Measurements from ENCODE around the gene MALRD1.

MALRD1 gene

DNA sequence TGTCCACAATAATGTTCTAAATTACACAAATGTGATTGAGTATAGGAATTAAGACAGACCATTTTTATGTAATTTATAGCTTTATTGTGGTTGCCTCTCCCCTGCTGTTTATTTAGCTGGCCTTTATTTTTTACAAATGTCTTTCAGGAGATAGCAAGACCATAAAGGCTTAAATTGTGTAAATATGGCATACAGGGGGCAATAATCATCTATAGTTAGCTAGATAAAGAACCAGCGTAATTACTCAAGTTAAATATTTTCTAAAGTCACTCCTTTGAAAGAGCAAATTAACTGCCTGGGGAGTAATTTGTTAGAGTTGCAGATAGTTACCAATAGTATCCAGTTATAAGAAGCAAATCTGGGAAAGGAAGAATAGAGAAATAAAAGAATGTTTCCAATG, at the start of gene MALRD1:
Gene MALRD1 (plus strand): TSS at position 313 of the 400 bp plus-strand sequence. CDS start 138 bp downstream, outside the sequence.
- FAIRE-seq, result no peak

DNA sequence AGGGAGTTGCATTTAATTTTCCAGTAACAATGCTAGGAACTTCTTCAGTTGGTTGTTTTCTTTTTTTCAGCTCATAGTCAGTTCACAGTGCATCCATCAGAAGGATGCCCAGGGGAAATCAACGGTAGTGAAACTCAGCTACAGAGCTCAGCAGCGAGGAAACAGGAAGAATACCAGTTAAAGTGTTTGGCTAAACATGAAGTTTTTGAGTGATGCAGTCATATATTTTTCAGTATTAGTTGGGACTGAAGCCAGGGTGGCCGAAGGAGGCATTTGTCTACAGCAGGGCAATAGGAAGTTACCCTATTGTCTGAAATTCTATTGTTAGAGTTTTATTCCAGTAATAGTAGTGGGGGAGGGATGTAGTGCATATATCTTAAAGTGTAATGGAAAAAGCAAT, 45.3 kb upstream of the MALRD1 start:
- no peak for FAIRE-seq

DNA sequence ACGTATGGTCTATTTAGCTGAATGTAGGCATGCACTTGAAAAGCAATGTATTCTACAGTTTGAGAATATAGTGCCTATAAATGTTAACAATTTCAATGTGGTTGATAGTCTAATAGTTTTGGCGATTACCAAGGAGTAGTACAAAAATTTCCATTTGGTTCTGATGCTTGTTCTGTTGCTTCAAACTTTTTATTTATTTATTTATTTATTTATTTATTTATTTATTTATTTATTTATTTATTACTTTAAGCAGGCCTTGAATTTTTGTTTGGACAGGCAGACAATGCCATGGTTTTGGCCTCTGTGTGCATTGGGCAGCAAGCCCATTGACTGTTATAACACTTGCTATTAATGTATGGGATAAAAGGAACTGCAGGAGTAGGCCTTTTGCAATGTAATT, 36.5 kb upstream of the MALRD1 start:
- no peak for FAIRE-seq

DNA sequence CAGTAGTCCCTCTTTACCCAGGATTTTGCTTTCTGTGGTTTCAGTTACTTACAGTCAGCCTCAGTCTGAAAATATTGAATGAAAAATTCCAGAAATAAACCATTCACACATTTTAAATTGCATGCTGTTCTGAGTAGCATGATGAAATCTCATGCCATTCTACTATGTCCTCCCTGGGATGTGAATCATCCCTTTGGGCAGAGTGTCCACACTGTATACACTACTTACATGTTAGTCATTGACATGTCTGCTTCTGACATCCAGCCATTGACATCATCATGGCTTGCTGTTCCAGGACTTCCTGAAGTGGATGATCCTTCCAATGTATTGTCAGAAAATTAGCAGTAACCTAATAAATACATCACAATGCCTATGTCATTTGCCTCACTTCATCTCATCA, 34.6 kb upstream of the MALRD1 start:
- FAIRE-seq, result no peak

DNA sequence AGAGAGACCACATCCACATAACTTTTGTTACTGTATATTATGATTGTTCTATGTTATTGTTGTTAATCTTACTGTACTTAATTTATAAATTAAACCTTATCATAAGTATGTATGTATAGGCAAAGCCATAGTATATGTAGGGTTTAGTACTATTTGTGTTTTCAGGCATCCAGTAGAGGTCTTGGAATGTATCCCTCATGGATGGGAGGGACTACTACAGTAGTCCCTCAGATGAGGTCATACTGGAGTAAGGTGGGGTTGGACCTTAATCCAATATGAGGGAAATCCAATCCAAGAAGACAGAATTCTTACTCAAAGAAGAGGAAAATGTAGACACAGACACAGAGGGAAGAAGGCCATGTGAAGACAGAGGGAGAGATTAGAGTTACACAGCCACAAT, 34.1 kb upstream of the MALRD1 start:
- FAIRE-seq, result no peak

DNA sequence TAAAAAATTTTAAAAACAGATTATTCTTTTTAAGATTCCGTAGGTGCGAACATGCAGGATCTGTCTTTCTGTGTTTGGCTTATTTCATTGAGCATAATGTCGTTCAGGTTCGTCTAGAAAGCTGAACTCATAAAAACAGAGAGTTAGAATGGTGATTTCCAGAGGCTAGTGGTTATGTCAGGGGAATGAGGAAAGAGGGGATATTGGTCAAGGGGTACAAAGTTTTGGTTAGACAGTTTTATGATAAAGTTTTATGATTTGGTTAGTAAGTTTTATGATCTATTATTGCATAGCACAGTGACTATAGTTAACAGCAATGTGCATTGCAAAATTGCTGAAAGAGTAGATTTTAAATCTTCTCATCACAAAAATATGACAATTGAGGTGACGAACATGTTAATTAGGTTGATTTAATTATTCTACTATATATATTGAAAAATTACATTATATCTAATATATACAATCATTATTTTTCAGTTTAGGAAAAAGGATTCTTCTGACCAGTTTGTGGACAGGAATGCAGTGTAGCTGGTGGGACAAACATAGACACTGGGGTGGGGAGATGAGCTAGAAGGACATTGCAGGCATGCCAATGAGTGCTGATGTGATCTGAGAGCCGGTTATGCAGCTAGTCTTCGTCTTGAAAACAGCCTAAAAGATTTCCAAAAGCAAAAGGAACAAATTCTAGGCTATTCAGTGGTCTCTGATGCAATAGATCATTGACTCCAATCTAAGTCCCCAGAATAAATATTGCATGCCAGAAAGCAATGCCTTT, 31.3 kb upstream of the MALRD1 start:
- no peak for FAIRE-seq

DNA sequence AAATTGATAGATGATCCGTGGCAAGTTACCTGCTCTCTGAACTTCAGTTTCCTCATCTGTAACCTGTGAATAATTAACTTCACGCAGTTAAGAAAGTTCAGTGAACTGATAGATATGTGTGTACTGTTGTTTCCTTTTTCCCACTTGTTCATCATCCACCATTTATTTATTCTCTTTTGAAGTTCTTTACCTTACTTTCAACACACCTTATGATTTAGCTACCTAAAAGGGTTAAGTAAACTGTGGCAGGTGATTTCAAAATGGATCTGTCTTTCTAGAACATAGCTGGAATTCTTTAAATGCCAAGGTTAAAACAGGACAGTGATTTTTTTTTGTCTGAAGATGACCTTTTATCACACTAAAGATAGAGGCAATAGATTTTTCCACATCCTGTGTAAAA, 27.4 kb upstream of the MALRD1 start:
- FAIRE-seq, result no peak

DNA sequence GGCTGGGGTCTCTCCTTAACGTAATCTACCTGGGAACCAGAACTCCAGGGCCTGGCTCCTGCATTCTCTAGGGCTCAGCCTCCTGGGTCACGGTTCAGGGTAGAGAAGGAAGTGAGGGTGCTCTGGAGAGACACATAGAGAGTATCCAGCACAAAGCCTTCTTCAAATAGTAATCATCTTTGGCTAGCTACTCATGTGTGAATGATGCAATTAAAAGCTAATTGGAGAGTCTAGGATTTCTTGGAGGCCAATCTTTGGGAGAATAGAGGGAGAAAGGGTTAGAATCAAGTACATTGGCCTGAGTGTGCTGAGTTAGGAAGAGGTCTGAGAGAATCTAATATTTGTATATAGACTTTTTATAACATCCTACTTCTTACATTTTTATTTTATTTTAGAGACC, 24.0 kb upstream of the MALRD1 start:
- no peak for FAIRE-seq

DNA sequence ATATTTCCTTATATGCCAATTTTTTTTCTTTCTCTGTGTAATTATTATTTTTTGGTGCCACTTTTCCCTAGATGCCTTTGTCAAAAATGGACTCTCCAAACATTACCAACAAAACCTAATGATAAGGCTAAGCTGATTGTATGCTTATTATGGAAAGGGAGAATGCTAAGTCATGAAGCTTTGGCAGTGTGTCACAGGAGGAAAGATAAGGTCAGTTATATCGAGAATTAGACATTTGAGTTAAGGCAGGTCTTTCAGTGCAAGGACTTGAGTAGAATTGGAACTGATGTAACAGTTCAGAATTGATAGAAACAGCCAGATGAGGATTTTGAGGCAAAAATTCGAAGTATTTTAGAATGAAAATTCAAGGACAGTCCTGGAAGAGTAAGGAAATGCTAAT, 16.8 kb upstream of the MALRD1 start:
- no peak for FAIRE-seq

DNA sequence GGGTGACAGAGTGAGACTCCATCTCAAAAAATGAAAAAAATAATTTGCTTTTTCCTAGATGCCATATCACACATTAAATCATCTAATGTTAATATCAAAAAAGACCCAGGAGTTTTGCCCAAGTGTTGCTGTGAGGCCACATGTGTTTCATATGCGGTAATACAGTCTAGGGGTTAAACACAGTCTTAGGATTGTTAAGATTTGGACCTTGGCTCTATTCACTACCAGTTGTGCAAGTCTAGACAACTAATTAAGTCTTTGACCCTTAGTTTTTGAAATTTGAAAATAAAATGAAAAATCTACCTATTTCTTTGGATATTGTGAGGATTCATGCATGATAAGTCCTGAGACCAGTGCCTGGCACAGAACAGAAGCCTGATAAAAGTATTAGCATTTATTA, 14.9 kb upstream of the MALRD1 start:
- FAIRE-seq, result no peak

DNA sequence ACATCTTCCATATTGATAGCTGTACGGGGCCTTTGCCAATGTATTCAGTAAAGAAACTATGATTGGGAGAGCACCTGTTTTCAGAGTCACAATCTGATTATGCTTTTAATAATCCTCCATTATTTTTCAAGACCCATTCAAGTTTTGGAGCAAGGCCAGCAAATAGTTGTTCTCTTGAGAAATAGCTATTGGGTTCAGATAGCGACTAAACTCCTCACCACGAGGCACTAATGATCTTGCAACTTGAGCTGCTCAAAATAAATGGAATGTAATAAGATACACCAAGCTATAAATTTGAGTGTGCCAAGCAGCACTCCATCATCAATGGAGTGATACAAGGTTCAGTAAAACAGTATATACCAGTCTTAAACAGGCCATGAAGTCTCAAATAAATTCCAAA, 7.4 kb upstream of the MALRD1 start:
- FAIRE-seq, result no peak

DNA sequence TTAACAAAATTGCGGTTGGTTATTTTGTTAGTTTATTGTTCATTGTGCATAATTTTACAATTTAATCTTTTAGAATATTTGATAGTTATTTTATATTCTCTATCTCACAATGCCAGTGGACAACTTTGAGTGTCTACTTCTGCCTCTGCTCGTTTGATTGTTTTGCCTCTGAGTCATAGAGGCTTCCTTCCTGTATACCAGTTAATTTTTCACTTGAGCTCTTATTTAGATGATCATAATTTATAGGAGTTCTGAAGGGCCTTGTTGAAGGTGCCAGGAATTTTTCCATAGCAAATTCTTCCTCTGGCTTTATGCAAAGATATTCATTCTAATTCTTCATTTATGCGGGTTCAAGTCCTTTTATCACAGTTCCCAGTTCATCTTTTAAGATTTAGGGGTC, 5.2 kb upstream of the MALRD1 start:
- FAIRE-seq, result no peak

DNA sequence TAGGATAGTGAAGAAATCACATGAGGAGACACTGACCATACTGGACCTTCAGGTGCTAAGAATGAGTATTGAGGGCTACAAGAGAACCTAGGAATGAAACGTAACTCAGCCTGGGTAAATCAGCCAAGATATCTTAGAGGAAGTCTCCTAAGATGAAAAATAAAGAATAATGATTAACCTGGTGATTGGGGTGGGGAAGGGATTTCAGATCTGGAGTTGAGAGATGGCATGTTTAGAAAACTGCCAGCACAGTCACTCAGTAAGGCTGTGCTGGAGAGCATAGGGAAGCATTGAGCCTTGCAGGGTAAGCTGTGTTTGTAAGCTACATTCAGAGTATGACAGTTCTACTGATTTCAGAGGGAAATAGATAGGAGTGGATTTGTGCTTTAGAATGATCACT, 1.9 kb upstream of the MALRD1 start:
- FAIRE-seq, result no peak

DNA sequence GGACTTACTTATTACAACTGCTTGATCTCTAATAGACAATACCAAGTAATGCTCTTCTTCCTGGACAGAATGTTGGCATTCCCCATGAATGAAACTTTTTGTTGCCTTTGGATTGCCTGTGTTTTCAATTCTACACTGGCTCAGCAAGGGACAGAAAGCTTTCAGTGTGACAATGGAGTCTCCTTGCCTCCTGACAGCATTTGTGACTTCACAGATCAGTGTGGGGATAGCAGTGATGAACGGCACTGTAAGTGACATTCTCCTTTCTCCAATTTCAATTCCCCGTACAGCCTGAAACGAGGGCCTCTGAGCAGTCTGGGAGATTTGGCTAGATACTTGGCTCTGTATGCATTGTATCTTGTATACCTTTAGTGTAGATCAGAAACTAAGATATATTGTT, 290 bp downstream of the MALRD1 start:
- FAIRE-seq, result no peak

DNA sequence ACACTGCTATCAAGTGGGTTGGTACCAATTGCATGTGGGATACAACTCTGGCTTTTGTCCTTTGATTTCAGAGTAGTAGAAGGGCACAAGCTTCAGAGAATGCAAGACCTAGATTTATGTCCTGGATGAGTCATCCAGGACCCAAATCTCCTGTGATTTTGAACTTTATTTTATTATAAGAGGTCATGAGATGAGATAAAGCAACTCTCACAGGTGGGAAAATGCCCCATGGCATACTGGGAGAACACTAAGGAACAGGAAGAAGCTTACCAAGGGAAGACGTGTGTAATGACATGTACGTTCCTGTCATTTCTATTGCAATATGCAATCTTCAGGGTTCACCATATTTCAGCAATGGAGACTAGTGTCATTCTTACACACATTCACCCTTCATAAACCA, 966 bp downstream of the MALRD1 start:
- FAIRE-seq, result no peak

DNA sequence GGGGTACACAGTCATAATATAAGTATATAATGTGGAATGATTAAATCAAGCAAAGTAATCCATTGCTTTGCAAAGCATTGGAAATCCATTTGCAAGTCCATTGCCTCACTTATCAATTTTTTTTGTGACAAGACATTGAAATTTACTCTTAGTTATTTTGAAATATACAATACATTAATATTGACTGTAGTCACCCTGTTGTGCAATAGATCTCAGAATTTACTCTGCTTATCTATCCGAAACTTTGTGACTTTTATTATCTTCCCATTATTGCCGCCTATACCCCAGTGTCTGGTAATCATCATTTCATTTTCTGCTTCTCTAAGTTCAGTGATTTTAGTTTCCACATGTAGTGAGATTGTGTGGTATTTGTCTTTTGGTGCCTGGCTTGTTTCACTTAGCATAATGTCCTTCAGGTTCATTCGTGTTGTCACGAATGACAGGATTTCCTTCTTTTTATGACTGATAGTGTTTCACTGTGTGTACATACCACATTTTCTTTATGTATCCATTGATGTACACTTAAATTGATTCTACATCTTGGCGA, 5.8 kb downstream of the MALRD1 start:
- no peak for FAIRE-seq

DNA sequence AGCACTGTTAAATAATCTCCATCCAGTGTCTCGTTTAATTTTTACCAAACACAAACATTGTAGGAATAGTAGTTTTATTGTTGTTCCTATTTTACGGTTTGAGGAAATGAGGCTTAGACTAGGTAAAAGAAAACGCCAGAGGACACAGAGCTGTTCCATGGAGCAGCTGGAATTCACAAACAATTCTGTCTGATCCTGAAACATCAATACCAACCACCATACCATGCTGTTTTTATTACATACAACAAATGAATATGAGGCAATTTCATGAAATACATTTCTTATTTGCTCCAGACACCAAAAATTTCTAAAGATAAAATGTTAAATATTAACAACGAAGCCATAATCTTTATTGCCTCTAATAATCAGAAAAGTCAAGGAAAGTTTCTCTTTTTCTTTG, 9.4 kb downstream of the MALRD1 start:
- FAIRE-seq, result no peak

DNA sequence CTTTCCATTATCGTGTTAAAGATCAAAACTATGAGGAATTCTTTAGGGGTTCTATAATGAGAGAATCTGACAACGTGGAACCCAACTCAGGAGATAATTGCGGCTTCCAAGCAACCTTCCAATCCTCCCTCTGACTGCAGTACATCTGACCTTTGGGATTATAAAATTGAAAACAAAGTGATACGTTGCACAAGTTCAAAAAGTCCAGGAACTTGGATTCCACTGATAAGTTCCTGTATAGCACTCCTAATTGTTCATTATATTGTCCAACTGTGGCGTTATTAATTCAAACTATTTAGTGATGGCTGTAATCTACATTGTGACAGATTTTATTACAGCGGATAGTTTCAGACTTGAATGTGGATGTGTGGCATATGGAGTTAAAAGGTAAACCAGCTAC, 15.4 kb downstream of the MALRD1 start:
- FAIRE-seq, result no peak

DNA sequence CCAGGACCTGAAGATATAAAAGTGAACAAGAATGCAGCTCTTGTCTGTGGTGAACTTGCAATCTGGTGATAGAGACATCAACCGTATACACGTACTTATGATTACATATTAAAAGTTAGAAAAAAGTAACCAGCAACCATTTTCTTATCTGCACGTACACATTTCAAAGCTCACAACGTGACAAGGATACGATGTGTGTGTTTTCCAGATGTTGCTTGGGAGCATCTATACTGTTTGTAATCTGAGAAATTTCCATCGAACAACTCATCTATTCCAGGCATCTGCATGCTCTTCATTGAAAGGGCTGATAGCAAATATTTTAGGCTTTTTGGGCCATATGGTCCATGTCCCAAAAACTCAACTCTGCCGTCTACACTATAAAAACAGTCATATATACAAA, 23.3 kb downstream of the MALRD1 start:
- FAIRE-seq, result no peak

DNA sequence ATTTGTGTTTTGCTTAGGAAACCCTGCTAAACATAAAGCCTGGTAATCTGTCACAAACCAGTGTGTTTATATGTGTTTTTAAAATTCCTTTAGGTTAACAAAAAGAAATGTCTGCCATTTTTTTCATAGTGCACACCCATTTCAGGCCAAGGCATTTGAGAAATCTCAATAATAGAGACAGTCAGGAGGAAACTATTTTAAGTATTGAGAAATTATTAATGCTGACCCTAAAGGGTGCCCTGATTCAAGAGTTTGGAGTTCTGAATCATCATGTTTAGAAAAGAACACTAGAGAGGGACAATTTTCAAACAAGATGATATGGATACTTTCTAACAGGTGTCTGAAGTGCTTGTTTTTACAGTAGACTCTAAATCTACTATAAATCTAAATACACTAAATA, 28.7 kb downstream of the MALRD1 start:
- no peak for FAIRE-seq

DNA sequence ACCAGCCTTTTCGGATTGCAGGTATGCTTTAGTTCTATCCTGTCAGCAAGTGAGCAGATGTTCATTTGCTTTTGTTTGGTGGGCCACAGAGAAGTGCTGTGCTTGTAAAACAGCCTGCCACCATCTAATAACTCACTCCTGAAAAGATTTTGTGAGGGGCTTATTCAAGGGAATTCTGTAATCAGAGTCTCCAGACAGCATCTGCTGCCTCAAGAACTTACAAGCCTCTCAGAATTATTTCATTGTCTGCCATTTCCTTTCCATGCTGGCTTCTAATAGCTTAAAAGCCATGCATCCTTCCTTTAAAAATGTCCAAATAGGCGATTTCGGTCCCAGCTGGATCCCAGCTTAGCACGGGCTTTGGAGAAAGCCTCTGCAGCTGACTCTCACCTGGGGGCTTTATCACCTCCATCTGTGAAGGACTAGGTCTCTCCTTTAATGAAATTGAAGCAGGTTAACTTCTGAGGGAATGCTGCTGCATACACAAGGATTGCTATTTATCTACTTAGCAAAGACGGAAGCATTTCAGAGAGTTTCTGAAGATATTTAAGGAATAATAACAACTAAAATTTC, 48.0 kb downstream of the MALRD1 start:
- FAIRE-seq, result no peak

DNA sequence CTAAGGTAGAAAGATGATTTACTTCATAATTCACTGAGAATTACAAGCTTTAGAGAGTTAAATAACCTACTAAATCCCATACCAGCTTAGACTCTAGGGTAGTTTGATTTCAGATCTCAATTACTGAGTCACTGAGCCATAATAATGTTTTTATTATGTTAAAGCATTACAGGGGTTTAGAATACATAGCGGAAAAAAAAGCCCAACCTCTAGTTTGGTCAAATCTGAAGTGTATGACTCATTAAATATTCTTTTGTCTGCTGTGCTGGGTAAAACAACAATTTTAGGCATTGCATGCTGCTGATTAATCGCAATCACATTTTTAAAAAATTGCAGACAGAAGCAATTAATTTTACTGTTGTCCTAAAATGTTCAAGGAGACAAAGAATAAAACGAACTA, 48.5 kb downstream of the MALRD1 start:
- no peak for FAIRE-seq

DNA sequence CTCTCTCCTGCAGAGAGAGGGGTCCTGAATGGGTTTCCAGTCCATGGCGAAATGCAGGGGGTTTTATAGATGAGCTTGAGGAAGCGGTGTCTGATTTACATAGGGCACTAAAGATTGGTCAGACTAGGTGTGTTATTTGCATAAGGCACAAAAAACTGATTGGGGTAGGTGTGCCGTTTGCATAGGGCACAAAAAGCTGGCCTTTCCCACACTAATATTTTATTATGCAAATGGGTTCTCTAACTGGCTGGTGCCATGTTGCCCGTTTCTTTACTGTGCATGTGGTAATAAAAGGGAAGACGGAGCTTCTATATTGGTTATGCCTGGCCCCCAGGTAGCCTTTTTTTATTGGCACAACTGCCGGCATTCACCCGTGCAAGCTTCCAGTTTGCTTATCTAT, 50.2 kb downstream of the MALRD1 start:
- FAIRE-seq, result no peak

DNA sequence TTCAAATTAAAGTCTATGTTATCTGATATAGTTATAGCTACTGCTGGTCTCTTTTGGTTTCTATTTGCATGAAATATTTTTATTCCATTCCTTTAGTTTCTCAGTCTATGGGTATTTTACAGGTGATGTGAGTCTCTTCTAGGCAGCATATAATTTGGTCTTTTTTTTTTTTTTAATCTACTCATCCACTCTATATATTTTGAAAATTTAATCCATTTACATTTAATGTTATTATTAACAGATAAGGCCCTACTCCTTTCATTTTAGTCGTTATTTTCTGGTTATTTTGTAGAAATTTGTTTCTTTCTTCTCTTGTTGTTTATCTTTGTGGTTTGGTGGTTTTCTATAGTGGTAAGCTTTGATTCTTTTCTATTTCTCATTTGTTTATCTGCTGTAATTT, 58.8 kb downstream of the MALRD1 start:
- no peak for FAIRE-seq

Measured in endometrium (tissue), 2 donors.